MM.1S (cell line): ENCODE results near the gene ANKMY2.
"Not testable (repeated sequence)": the region's sequence is repeated elsewhere in the genome, so short reads cannot be mapped to it uniquely, and the experiment has no call there.

Experiments used
- DNase-seq: peaks from one replicate; pipeline ENCODE4 v3.0.0-alpha.2; 2015
- H2AFZ ChIP-seq: fragments of 300-600 bp; sonication (generic); 2 replicates; pipeline ENCODE4 v1.6.0; 2016; ENCODE audit warnings: antibody characterized with exemption, low read length
- H3F3A ChIP-seq: fragments of 300-600 bp; sonication (generic); 2 replicates; pipeline ENCODE4 v1.6.1; 2016; ENCODE audit warnings: mild to moderate bottlenecking, antibody characterized with exemption, low read length, moderate library complexity, mixed read lengths; ENCODE audit not compliant: insufficient read depth
- H3K27ac ChIP-seq: fragments of 300-600 bp; sonication (generic); 2 replicates; pipeline ENCODE4 v1.5.1; 2016; ENCODE audit warnings: mild to moderate bottlenecking, low read length
- H3K27me3 ChIP-seq: fragments of 300-600 bp; sonication (generic); replicated peaks from 2 replicates; pipeline ENCODE4 v1.6.0; 2016; ENCODE audit warnings: low read length; ENCODE audit not compliant: insufficient read depth
- H3K36me3 ChIP-seq: fragments of 300-600 bp; sonication (generic); replicated peaks from 2 replicates; pipeline ENCODE4 v1.6.1; 2016; ENCODE audit warnings: mild to moderate bottlenecking, low read length, mixed read lengths; ENCODE audit not compliant: insufficient read depth
- H3K4me1 ChIP-seq: fragments of 300-600 bp; sonication (generic); 2 replicates; pipeline ENCODE4 v1.6.1; 2016; ENCODE audit warnings: low read length, mixed read lengths
- H3K4me2 ChIP-seq: fragments of 300-600 bp; sonication (generic); 2 replicates; pipeline ENCODE4 v1.6.0; 2016; ENCODE audit warnings: low read depth, low read length
- H3K4me3 ChIP-seq: fragments of 300-600 bp; sonication (generic); 2 replicates; pipeline ENCODE4 v1.5.1; 2016; ENCODE audit warnings: low read length, mixed read lengths
- H3K79me2 ChIP-seq: fragments of 300-600 bp; sonication (generic); 2 replicates; pipeline ENCODE4 v1.6.1; 2016; ENCODE audit warnings: mixed run types, low read length, mixed read lengths
- H3K9ac ChIP-seq: fragments of 300-600 bp; sonication (generic); 2 replicates; pipeline ENCODE4 v1.6.1; 2016; ENCODE audit warnings: low read length, mixed read lengths
- H3K9me2 ChIP-seq: fragments of 300-600 bp; sonication (generic); replicated peaks from 2 replicates; pipeline ENCODE4 v1.6.1; 2016; ENCODE audit warnings: mild to moderate bottlenecking, low read length, mixed read lengths; ENCODE audit not compliant: insufficient read depth
- H3K9me3 ChIP-seq: fragments of 300-600 bp; sonication (generic); replicated peaks from 2 replicates; pipeline ENCODE4 v1.6.1; 2016; ENCODE audit warnings: mild to moderate bottlenecking, low read length, mixed read lengths; ENCODE audit not compliant: insufficient read depth
- H4K20me1 ChIP-seq: fragments of 300-600 bp; sonication (generic); 2 replicates; pipeline ENCODE4 v1.6.1; 2016; ENCODE audit warnings: mild to moderate bottlenecking, low read length, moderate library complexity, mixed read lengths; ENCODE audit not compliant: insufficient read depth
- CTCF ChIP-seq: fragments of 300-600 bp; sonication (generic); IDR thresholded peaks from 2 replicates; pipeline ENCODE4 v1.5.1; 2016; ENCODE audit warnings: antibody characterized with exemption, low read length, mixed read lengths
- EZH2 ChIP-seq: fragments of 300-600 bp; sonication (generic); optimal IDR thresholded peaks from 2 replicates; pipeline ENCODE3; 2017; ENCODE audit warnings: low read depth, mild to moderate bottlenecking, antibody characterized with exemption, low read length, mixed read lengths
- EZH2phosphoT487 ChIP-seq: fragments of 300-600 bp; sonication (generic); IDR thresholded peaks from 2 replicates; pipeline ENCODE4 v1.6.1; 2018; ENCODE audit warnings: antibody characterized with exemption, low read length

Gene ANKMY2

DNA sequence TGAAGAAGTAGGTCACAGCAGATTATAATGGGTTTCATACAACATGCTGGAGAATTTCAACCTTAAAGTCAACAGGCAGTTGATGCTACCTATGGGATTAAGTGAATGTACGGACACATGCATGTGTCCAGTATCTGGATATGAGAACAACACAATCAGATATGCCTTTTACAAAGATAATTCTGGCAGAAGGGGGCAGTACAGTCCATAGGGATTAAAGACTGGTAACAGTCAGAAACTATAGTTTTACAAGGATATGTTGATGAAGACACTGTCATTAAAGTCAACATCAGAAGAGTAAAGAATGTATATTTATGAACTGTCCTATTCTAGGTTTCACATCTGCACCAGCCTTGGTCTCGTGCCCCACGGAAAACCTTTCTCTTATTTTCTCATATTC, 41.5 kb downstream of the ANKMY2 start:
- H3K79me2 ChIP-seq, result no peaks in the 10 kb centered on the region
- H4K20me1 ChIP-seq, result no peaks in the 10 kb centered on the region
- H3F3A ChIP-seq, result no peaks in the 10 kb centered on the region
- no peaks in the 10 kb centered on the region for H3K9me3 ChIP-seq
- H3K9ac ChIP-seq, result no peak overlapping the region
- no peak for DNase-seq
- TF ChIP-seq EZH2phosphoT487 (no peak), CTCF (no peak), EZH2 (no peak)
- no peaks in the 10 kb centered on the region for H3K4me1 ChIP-seq
- H3K27ac ChIP-seq, result no peak overlapping the region
- H3K36me3 ChIP-seq, result no peaks in the 10 kb centered on the region
- H3K9me2 ChIP-seq, result no peaks in the 10 kb centered on the region
- no peak overlapping the region for H2AFZ ChIP-seq
- H3K4me2 ChIP-seq, result no peak overlapping the region
- no peaks in the 10 kb centered on the region for H3K27me3 ChIP-seq
- no peak overlapping the region for H3K4me3 ChIP-seq

DNA sequence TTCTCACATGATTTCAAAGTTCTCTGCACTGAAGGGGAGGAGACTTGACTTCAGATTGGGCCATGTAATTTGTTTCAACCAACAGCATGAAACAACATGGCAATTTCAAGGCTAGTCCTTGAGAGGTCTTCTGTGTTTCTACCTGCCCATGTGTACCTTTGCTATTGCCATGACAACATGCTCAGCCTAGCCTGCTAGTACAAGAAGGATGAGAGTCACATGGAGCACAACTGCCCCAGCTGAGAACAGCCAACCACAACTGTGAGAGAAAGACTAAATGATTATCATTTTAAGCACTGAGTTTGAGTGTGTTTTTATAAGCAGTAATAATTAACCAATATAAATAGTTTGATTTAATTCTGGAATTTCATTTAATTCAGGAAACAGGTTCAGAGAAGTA, 41.9 kb downstream of the ANKMY2 start:
- Histone ChIP-seq H3K27me3 (no peaks in the 10 kb centered on the region), H3K4me3 (no peak overlapping the region), H3K79me2 (no peaks in the 10 kb centered on the region), H4K20me1 (no peaks in the 10 kb centered on the region), H2AFZ (no peak overlapping the region), H3F3A (no peaks in the 10 kb centered on the region), H3K4me1 (no peaks in the 10 kb centered on the region), H3K9ac (no peak overlapping the region), H3K4me2 (no peak overlapping the region), H3K9me2 (no peaks in the 10 kb centered on the region), H3K27ac (no peak overlapping the region), H3K36me3 (no peaks in the 10 kb centered on the region), H3K9me3 (no peaks in the 10 kb centered on the region)
- no peak for DNase-seq
- no peak for TF ChIP-seq CTCF
- TF ChIP-seq EZH2phosphoT487, result no peak
- TF ChIP-seq EZH2, result no peak

- Histone ChIP-seq H4K20me1 (no peaks in the 10 kb centered on the region), H3K4me3 (no peak overlapping the region), H3K9ac (no peak overlapping the region), H3K9me2 (no peaks in the 10 kb centered on the region), H3K79me2 (no peaks in the 10 kb centered on the region), H3K9me3 (no peaks in the 10 kb centered on the region), H3K4me1 (no peaks in the 10 kb centered on the region), H3K27me3 (no peaks in the 10 kb centered on the region), H2AFZ (no peak overlapping the region), H3K36me3 (no peaks in the 10 kb centered on the region), H3K4me2 (no peak overlapping the region), H3F3A (no peaks in the 10 kb centered on the region), H3K27ac (no peak overlapping the region)
- no peak for DNase-seq
- TF ChIP-seq EZH2 (no peak), EZH2phosphoT487 (no peak), CTCF (no peak)
Observed at GRCh38 chr7:16599860-16600259, 45.7 kb downstream of the ANKMY2 start.

- no peak overlapping the region for H3K4me3 ChIP-seq
- H3K27ac ChIP-seq, result no peak overlapping the region
- no peak overlapping the region for H3K9ac ChIP-seq
- H3K4me1 ChIP-seq, result no peaks in the 10 kb centered on the region
- no peak overlapping the region for H2AFZ ChIP-seq
- H3K4me2 ChIP-seq, result no peak overlapping the region
- no peaks in the 10 kb centered on the region for H4K20me1 ChIP-seq
- H3K9me3 ChIP-seq, result no peaks in the 10 kb centered on the region
- no peaks in the 10 kb centered on the region for H3K79me2 ChIP-seq
- no peaks in the 10 kb centered on the region for H3K36me3 ChIP-seq
- no peaks in the 10 kb centered on the region for H3K9me2 ChIP-seq
- DNase-seq, result no peak
- H3F3A ChIP-seq, result no peaks in the 10 kb centered on the region
- TF ChIP-seq EZH2phosphoT487 (no peak), CTCF (no peak), EZH2 (no peak)
- no peaks in the 10 kb centered on the region for H3K27me3 ChIP-seq
Observed at GRCh38 chr7:16598015-16598414, 47.5 kb downstream of the ANKMY2 start.

GRCh38 chr7:16595596-16595995, 50.0 kb downstream of the ANKMY2 start:
- not testable (repeated sequence) for H3K4me1 ChIP-seq

More at GRCh38 chr7:16595596-16595995, 50.0 kb downstream of the ANKMY2 start:
- not testable (repeated sequence) for DNase-seq, H2AFZ ChIP-seq, H3K9ac ChIP-seq, H3K4me3 ChIP-seq, H3K4me2 ChIP-seq, H3K9me2 ChIP-seq, H3K79me2 ChIP-seq, H4K20me1 ChIP-seq, H3F3A ChIP-seq, H3K27ac ChIP-seq, H3K27me3 ChIP-seq, H3K36me3 ChIP-seq, H3K9me3 ChIP-seq
